GM06990 (cell line): Measurements from ENCODE around the gene IFNL3.
A peak's percentile ranks its signal among the peaks of the same experiment; 100 is the strongest.

Experiments used
- DNase-seq: peaks from one replicate; pipeline ENCODE4 v3.0.0-alpha.2; 2011; ENCODE audit not compliant: insufficient read length; ENCODE audit errors: extremely low read depth
- H3K27me3 ChIP-seq: replicated peaks from 2 replicates; pipeline ENCODE4 v1.6.0; 2011; ENCODE audit warnings: low read length; ENCODE audit not compliant: control insufficient read depth, insufficient read depth
- H3K36me3 ChIP-seq: 2 replicates; pipeline ENCODE4 v1.5.1; 2011; ENCODE audit warnings: low read length; ENCODE audit not compliant: control insufficient read depth, insufficient read depth
- H3K4me3 ChIP-seq: replicated peaks from 2 replicates; pipeline ENCODE4 v1.5.1; 2011; ENCODE audit warnings: low read depth, mild to moderate bottlenecking, control low read depth, low read length
- CTCF ChIP-seq: IDR thresholded peaks from 2 replicates; pipeline ENCODE4 v1.5.1; 2011; ENCODE audit warnings: low read length, control low read depth, mild to moderate bottlenecking, inconsistent platforms; ENCODE audit not compliant: insufficient read depth, poor library complexity, severe bottlenecking

Gene IFNL3

DNA sequence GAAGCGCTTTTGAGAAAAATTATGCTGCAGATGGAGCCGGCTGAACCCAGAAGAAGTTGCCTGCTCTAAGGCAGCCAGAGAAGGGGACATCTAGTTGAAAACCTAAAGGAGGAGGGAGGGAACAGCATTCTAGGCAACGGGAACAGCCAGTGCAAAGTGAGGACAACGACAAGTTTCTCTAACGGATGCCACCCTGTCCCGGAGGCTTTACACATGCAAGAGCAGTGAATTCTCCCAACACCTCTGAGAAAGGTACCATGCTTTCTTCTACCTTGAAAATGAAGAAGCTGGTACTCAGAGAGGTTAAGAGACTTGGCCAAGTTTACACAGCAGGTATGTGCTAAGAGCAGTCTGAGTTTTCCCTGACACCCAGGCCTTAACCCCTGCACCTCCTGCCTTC is 5.9 kb downstream of the IFNL3 start:
- no peak for TF ChIP-seq CTCF
- H3K4me3 ChIP-seq = no peak overlapping the region
- no peaks in the 10 kb centered on the region for H3K27me3 ChIP-seq
- H3K36me3 ChIP-seq = no peaks in the 10 kb centered on the region
- no peak for DNase-seq

DNA sequence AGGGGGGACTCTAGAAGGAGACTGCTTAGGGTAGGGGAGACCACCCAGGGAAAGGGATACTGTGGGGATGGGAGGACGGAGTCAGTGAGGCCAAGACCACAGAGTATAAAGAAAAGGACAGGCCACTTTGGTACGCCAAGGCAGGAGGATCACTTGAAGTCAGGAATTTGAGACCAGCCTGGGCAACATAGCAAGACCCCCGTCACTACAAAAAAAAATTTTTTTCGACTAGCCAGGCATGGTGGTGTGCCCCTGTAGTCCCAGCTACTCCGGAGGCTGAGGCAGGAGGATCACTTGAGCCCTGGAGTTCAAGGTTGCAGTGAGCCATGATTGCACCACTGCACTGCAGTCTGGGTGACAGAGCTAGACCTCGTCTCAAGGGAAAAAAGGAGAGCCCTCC is 6.6 kb downstream of the IFNL3 start:
- no peak overlapping the region for H3K4me3 ChIP-seq
- no peak for DNase-seq
- no peak for TF ChIP-seq CTCF
- no peaks in the 10 kb centered on the region for H3K27me3 ChIP-seq
- H3K36me3 ChIP-seq = no peaks in the 10 kb centered on the region

GRCh38 chr19:39237200-39238184 is 7.3 kb downstream of the IFNL3 start:
- DNase-seq = peak; percentile 74
- no peak for TF ChIP-seq CTCF
- Histone ChIP-seq H3K27me3 (no peaks in the 10 kb centered on the region), H3K4me3 (no peak overlapping the region), H3K36me3 (no peaks in the 10 kb centered on the region)

- no peak overlapping the region for H3K4me3 ChIP-seq
- no peak for DNase-seq
These were observed 8.3 kb downstream of the IFNL3 start for GRCh38 chr19:39236527-39236926.

DNA sequence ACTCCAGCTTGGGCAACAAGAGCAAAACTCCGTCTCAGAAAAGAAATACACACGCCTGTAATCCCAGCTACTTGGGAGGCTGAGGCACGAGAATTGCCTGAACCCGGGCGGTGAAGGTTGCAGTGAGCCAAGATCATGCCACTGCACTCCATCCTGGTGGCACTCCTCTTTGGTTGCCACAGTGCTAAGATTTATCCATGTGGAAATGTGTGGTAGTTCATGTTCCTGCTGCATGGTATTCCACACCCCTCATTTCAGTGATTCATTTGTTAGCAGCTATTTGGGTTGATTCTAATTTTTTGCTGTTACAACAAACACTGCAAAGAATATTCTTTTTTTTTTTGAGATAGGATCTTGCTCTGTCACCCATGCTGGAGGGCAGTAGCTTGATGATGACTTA is 12.1 kb downstream of the IFNL3 start:
- no peaks in the 10 kb centered on the region for H3K36me3 ChIP-seq
- no peak overlapping the region for H3K4me3 ChIP-seq
- H3K27me3 ChIP-seq = no peaks in the 10 kb centered on the region
- DNase-seq = no peak
- no peak for TF ChIP-seq CTCF

More at GRCh38 chr19:39236527-39236926, 8.3 kb downstream of the IFNL3 start:
- no peaks in the 10 kb centered on the region for H3K36me3 ChIP-seq
- TF ChIP-seq CTCF = no peak
- H3K27me3 ChIP-seq = no peaks in the 10 kb centered on the region
